Measurements from ENCODE around the gene RPS6KB2.
"Not testable (repeated sequence)": the region's sequence is repeated elsewhere in the genome, so short reads cannot be mapped to it uniquely, and the experiment has no call there.

RPS6KB2 gene

DNA sequence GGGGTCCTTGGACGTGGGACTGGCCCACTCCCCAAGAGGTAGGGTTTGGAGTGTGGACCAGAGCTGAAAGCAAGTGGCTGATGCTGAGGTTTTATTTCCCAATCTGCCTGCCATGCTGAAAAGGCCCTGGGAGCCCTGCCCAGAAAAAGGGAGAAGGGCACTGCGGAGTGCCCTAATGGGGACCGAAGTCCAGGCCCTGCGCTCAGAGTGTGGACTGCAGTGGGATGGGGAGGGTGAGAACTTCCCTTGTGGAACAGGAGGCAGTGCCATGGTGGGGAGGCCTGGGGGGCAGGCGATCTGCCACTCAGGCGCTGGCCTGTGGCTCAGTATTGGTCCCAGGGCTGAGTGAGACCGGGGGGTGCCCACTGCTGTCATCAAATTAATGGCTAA is 19.9 kb downstream of the RPS6KB2 start:
- no peak for DNase-seq

GRCh38 chr11:67449116-67449844 is 21.0 kb downstream of the RPS6KB2 start:
- no peak for DNase-seq

DNA sequence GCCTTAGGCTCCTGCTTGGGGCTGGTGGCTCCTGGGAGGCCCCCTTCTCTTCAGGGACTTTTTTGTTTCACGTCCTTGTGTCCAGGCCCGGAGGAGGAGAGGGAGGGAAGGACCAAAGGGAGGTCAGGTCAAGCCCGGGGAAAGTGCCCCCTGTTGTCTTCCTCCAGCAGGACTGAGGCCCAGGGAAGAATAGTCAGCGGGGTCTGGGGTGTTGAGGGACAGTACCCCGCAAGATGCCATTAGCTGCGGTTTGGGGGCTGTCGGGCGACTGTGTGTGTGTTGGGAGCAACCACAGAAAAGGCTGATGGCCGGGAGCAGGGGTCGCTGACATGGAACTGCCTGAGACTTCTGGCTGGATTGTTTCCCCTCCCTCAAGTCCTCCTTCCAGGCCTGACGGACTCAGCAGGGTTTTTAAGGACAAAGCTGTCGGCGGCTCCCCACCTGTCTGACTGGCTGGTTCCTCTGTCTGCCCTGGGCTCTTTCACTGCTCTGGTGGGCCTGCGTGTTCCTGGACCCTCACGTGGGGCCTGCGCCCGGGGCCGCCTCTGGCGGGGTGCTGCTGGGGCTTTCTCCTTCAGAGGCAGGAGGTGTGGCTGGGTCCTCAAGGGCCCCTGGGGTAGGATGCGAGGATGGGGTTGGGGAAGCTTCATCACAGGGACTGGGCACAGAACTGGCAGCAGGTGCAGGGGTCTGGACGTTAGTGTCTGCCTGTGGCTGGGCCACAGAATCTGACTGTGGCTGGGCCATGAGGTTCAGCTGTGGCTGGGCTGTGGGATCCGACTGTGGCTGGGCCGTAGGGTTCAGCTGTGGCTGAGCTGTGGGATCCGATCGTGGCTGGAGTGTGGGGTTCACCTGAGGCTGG is 22.7 kb downstream of the RPS6KB2 start:
- DNase-seq = no peak

- no peak for DNase-seq
These were observed 23.3 kb downstream of the RPS6KB2 start for GRCh38 chr11:67451658-67451976.

GRCh38 chr11:67452141-67452952 is 24.1 kb downstream of the RPS6KB2 start, which contains the start of gene GPR152:
Gene GPR152 (minus strand): TSS chr11:67452729. CDS start chr11:67452724, 5 bp downstream.
- no peak for DNase-seq

- DNase-seq = no peak
These were observed 25.8 kb downstream of the RPS6KB2 start for GRCh38 chr11:67453816-67454732.

DNA sequence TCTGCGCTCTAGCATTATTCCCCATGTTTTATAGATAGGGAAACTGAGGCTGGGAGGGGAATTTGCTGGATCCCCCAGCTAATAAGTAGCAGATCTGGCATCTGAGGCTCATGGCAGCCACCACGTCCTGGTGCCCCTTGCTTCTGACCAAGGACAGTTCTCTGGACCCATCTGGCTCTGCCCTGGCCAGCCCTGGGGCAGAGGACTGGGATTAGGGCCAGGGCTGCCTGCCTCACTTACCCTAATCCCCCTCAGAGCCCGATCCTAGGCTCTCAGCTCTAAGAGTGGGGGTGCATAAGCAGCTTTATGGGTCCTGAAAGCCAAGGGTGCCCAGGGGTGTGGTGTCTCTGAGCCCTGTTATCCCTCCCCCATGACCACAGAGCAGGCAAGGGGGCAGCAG is 26.8 kb downstream of the RPS6KB2 start, which contains the start of gene CABP4:
Gene CABP4, plus strand, starts transcription at position 301 of the 400 bp plus-strand sequence. Its CDS starts 70 bp downstream, at position 371.
- DNase-seq = no peak

- no peak for DNase-seq
These were observed 27.9 kb downstream of the RPS6KB2 start for GRCh38 chr11:67456068-67456705.

DNA sequence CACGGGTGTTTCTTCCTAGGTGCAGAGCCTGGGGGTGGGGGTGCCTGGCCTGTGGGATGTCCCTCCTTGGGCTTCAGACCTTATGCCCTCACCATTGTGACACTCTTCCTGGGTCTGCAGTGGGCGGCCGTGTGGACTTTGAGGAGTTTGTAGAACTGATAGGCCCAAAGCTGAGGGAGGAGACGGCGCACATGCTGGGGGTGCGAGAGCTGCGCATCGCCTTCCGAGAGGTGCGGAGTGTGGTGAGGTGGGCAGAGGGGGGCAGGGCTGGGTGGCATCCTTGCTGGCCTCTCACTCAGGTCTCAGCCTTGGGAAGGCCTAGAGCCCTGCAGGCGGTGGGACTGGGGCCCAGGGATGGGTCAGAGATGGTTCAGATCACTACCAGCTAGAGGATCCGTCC is 29.2 kb downstream of the RPS6KB2 start:
- no peak for DNase-seq

GRCh38 chr11:67458266-67458665 is 30.0 kb downstream of the RPS6KB2 start:
- no peak for DNase-seq

GRCh38 chr11:67463186-67463585 is 34.9 kb downstream of the RPS6KB2 start:
- DNase-seq = no peak

DNA sequence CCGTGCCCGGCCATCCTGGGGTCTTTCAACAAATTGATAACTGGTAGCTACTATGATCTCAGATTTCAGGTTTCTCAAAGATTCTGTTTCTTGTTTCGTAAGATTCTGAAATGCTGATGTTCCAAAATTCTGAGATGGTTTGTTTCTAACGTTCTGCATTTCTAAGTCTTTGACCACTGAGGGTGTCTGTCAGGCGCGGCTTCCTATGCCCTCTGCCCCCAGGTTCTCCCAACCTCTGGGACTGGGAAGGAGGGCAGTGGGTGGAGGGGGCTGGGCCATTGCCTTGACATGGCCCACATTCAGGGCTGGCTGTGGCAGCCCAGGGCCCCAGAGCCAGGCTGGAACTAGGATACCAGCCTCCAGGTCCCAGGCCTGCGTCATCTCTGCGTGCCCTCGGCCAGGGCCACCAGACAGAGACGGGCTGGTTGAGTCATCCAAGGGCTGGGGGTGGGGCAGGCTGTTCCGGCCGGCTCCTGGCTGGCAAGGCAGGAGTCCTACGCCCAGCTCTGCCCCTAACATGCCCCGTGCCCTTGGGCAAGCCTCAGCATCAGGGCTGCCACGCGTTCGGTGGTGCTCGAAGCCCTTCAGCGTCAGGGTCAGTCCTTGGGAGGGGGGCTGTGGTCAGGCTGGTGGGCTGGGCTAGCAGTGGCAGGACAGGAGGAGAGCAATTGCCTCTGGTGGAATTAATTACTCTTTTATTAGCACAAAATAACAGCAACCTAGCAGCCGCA is 35.6 kb downstream of the RPS6KB2 start:
- DNase-seq = no peak

DNA sequence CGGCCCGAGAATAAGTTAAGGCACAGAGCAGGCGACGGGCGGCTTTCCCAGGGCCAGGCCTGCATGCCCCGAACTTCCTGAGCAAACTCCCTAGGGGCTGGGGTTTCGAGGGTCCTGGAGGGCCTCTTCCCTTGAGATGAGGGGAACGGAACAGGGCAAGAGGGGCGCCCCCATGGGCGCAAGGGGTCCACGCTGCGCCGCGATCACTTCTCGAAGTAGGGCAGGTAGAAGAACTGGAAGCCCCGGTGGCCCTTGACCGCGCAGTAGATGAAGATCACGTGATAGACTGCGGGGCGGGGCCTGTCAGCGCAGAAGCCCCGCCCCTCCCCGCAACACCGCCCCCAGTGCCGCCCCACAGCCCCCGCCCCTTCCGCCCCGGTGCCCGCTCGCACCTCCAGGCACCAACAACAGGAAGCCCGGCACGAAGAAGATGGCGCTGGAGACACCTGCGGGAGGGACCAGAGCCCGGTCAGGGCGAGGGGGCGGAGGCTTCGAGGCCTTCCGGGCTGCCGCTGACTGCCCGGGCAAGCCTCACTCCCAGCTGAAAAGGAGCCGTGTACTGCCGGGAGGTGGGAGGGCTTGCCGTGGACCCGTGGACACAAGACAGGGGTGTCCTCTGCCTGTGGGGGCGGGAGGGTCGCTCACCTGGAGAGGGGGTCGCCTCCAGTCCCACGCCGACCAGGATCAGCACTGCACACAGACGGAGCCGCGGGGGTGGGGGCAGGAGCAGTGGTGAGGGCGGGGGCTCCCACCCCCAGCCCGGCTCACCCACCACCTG is 36.3 kb downstream of the RPS6KB2 start:
- DNase-seq = peak; percentile 74

GRCh38 chr11:67465189-67465510 is 36.9 kb downstream of the RPS6KB2 start:
- DNase-seq = no peak

DNA sequence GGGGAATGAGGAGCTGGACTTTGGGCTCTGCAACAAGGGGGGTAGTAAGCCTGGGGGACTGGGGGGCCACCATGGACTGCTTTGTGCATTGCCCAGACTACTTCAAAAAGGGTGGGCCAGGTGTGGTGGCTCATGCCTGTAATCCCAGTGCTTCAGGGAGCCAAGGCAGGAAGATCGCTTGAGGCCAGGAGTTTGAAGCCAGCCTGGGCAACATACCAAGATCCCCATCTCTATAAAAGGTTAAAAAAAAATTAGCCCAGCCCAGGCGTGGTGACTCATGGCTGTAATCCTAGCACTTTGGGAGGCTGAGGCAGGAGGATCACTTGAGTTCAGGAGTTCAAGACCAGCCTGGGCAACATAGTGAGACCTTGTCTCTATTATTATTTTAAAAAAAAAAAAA is 37.2 kb downstream of the RPS6KB2 start:
- DNase-seq = not testable (repeated sequence)

DNA sequence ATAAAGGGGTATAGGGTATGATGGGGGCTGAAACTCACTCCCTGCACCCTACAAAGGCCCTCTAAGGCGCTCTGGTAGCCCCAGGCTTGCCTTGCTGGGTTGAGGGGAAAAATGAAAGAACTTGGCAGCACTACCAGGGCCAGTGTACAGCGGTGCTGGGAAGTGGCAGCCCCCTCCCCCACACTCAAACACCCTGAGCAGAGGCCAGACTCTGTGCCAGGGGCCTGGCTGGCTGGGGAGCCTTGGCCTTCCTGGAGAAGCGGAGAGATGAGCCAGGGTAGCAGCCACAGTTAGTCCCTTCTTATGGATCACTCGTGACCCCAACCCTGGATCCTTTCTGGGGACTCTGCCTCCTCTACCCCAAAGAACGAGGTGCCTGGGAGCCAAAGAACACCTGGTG is 38.1 kb downstream of the RPS6KB2 start:
- DNase-seq = no peak

GRCh38 chr11:67466962-67467771 is 38.9 kb downstream of the RPS6KB2 start:
- no peak for DNase-seq

DNA sequence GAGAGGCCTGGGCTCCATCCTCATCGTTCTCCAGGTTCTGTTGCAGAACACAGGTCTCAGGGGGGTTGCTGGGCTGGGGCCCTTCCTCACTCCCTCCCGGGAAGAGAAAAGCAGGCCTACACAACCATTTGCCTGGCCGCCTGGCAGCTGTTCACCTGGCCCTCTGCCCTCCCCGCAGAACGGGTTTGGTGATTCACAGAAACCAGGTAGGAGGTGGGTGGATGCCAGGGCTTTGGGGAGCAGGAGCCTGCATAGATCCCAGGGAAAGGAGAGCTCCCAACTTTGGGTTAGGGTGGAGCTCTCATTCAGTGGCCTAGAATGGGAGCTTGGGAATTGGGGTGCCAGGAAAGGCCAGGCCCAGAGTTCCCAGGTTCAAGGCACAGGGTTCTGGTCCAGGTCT is 39.8 kb downstream of the RPS6KB2 start:
- no peak for DNase-seq

DNA sequence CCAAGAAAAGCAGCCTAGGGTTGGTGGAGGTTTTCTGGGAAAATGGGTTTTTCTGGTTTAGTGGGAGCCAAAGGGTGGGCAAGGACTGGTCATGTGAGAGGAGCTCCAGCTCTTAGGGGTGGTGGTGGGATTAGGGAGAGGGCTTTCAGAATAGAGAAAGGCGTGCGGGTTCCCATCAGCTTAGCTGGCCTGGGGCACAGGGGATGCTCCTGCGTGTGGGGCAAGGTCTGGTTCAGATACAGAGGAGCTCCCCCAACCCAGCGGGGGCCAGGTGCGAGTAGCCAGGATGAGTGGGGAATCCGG is 40.1 kb downstream of the RPS6KB2 start:
- no peak for DNase-seq

Data from NCI-H1048 (cell line).